Dermis microvascular lymphatic vessel endothelial cell (primary cell): ENCODE data around the gene ABAT. TPM values are rescaled to one million over a fixed set of nuclear protein-coding genes. Genes with fewer than 3 reads are reported as not detected.
"Not testable (repeated sequence)": the region's sequence is repeated elsewhere in the genome, so short reads cannot be mapped to it uniquely, and the experiment has no call there.

Source experiments
- DNase-seq, 2 donors: peaks; one replicate each; pipeline versions ENCODE4 v3.0.0 to v3.0.0-alpha.2; 2010; ENCODE audit warnings: low read depth in 2 of 2
- total RNA-seq: library from RNA; depleted of rRNA; stranded (reverse); fragments of >200 nt; gene quantifications from 2 replicates; pipeline ENCODE4 v1.2.1, GENCODE V29; 2014

The ABAT gene
- total RNA-seq, 1 donor from 2014 or later, result 1.2 TPM

DNA sequence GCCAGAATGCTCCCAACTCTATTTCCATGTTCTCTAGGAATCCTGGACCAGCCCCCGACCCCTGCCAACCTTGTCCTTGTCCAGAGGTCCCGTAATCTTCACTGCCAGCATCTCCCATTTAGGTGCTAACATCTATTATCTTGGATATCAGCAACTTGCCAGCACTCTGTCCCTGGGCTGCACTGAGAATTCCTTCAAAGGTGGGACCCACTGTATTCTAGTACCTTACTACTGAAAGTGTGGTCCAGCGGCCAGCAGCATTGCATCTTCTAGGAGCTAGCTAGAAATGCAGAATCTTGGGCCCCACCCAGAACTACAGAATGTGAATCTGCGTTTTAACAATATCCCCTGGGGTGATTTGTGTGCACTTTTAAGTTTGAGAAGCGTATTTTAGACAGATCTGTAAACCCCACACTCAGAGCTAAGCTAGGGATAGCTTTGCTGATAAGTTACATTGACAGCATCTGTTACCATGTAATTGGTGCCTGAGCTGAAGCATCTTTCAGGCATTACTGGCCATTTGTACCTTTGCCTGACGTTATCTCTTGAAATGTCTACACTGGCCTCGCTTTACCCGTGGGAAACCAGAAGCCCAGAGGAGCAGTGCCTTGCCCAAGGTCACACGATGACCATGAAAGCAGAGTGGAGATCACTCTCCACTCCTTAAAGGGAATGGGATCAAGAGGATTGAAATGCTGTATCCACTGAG lies 8.3 kb downstream of the ABAT start:
- DNase-seq, result no peak

DNA sequence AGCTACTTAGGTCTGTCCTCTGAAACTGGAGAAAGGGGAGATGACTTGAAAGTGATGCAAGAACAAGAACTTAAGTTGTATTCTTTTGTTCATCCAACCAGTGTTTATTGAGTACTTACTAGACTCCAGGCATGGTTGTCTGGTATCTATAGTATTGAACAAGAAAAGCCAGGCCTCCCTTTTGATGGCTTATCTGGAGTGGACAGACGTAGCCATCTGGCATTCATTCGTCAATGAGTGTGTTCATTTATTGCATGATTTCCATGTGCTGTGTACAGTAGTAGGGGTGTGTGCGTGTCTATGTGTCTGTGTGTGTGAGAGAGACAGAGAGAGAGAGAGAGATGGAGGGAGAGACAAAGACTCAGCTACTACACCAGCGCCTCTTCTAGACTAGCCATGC lies 9.2 kb downstream of the ABAT start:
- no peak for DNase-seq

DNA sequence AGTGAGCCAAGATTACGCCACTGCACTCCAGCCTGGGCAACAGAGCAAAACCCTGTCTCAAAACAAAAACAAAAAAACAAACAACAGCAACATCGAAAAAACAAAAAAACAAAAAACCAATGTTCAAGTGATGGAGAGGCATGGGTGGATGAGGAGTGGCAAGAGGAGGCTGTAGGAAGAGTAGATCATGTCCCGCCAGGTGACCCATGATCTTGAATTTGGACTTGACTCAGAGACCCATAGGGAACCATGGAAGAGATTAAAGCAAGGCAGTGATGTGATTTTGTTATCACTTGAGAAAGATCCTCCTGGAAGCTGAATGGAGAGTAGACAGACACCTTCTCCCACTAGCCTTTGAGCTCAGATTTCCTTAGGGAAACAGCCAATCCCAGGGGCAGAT lies 11.2 kb downstream of the ABAT start:
- DNase-seq, result no peak

DNA sequence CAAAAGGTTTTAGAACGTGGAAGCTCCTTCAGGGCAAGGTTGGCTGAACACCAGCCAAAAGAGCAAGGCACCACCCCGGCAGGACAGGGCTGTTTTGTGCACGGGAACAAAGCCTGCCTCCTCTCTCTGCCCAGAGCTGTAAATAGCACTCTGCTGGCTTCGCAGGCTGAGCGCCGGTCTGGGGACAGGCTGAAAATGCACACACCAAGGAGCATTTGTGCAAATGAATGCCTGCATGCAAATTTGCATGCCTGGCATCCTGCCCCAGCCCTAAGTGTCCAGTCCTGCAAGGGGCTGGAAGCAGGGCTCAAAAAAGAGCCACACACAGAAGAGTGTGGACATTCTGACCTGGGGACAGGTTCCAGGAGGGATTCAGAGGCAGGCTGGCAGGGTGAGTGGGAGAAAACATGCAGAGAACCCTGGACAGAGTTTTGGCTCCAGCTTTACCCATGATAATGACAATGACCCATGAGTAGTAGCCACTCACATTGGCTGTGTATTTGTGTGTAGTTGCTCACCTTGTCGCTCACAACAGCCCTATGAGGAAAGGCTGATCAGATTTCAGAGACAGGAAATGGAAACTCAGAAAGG lies 11.7 kb downstream of the ABAT start:
- no peak for DNase-seq

DNA sequence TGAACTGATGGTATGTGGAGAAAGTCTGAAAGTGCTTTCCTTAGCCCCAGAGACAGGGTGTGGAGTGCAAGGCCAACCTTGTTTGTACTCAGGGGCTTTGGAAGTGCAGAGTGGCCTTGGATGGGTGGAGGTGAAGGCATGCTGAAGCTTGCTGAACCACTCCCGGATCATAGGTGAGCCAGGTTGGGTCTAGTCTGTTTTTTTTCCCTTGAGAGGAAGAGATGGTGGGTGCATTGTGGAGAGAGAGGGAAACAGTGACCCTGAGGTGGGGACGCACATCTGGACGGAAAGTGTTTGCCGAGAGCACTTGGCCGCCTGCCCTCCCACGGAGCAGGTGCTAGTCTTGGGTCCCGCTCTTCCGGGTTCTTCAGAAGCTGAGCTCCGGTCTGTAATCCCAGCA lies 12.5 kb downstream of the ABAT start:
- DNase-seq, result no peak

DNA sequence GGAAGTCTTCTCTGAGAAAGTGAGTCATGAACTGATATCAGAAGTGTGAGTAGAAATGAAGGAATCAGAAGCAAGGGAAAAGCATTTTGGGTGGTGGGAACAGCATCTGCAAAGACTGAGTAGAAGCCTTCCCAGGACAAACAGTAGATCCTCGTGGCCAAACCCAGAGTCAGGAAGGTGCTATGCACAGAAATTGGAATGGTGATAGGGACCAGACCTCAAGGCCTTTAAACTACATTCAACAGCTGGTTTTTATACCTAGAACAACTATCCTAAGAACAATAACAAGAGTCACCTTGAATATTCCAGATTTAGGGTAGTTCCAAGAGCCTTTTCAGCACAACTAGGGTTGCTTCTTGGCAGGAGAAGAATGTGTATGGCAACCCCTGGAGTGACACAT lies 15.3 kb downstream of the ABAT start:
- DNase-seq, result no peak

DNA sequence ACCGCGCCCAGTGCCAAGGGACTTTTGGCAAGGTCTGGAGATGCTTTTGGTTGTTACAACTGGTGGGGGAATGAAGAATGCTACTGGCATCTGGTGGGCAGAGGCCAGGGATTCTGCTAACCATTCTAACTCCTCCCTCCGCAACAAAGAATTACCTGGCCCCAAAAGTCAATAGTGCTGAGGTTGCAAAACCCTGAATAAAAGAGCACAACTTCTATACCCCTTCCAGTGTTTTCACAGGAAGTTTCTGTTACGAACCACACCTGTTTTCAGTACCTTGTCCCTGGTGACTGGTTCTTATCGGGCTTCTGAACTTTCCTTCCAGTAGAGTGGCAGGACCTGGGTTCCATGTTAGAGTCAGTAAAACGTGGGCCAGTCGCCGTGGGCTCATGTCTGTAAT lies 17.3 kb downstream of the ABAT start:
- no peak for DNase-seq

DNA sequence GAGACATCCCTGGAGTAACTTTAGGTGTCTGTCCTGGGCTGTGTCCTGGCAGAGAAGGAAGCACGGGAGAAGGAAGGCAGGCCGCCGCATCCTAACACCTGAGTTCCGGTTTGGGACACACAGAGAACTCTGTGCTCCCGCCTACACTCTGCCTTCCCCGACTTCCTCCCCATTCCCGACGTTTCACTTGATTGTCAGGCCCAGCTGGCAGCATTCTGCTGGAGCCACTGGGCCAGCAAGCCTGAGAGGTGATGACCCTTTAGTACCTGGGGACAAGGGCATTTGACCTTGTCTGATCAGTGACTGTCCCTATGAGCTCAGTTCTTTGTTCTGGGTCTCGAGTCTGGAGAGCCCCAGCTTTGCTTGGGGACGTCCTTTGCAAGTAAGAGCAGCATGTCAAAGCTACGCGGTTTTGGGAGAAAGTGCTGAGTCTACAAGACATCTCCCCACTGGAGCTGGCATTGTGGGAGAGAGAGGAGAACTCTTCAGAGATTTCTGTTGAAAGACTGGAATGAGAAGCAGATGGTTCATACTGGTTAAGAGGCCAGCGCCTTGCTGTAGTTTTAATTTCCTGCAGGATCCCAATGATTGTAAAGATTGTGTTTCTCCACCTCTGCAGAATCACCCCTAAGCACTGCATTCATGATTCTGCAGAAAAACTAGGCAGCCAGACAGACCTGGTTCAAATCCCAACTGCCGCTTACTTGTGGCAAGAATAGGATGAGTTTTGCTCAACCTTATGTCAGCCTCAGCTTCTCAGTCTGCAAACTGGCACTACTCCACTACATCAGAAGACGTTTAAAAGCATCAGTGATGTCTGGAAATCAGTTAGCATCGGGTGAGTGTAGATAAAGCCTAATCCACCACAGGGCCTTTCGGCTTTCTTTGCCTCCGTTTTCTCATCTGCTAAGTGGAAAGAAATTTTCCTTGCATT lies 20.6 kb downstream of the ABAT start:
- no peak for DNase-seq

DNA sequence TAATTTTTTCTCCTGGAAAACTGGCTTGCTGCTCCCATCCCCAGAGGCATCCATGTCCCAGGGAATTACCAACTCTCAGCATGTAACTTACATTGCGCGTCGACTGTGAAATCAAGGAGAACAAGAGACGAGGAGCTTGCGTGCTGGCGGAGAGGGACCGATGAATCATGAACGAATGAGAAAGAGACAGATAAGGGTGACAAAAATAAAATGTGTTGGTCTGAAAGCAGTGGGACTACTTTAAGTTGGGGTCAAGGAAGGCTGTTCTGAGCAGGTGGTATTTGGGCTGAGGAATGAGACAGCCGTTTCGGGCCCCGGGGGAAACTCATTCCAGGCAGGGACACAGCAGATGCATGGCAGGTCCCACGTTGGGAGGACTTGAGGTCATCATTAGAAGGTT lies 22.5 kb downstream of the ABAT start:
- DNase-seq, result no peak

DNA sequence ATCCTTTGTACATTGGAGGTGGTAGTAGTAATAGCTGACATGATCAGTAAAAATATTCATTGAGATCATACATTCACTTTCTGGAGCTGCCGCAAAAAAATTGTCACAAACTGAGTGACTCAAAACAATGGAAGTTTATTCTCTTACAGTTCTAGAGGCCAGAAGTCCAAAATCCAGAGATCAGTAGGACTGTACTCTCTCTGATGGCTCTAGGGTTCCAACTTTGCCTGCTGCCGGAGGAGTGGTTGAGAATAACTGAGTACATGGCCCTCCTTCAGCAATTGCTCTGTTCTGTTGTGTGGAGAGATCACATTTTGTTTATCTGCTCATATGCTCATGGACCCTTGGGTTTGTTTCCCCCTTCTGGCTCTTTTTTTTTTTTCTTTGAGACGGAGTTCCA lies 23.5 kb downstream of the ABAT start:
- no peak for DNase-seq

DNA sequence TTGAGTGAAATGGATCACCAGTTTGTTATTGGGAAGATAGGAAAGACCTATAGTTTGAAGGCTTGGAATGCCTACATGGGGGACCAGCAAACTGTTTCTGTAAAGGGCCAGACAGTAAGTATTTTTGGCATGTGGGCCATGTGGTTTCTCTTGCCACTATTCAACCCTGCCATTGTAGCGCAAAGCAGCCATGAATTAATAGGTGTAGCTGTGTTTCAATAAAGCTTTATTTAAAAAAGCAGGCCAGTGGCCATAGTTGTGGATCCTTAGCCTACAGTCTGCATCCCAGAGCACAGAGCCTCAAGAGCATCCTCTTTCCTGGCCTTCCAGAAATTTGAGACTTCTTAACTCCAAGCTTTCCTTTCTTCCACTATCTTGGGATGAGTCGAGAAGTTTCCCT lies 29.3 kb downstream of the ABAT start:
- no peak for DNase-seq

DNA sequence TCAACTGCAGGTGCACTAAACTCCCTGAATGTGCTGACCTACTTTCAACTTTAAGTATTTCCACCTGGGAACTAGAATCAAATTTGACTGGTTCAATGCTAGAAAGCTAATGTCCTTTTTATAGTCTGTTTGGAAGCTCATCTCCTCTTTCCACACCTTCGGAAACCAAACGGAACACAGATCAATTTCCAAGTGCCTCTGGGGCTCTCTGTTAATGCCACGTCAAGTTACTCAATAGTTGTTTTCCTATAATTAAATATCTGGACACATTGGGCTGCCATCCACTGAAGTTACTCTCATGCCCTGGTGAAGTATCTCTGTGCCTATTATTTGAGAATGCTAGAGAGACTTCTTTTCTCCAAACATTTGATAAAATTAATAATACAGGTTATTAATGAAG lies 29.7 kb downstream of the ABAT start:
- no peak for DNase-seq

DNA sequence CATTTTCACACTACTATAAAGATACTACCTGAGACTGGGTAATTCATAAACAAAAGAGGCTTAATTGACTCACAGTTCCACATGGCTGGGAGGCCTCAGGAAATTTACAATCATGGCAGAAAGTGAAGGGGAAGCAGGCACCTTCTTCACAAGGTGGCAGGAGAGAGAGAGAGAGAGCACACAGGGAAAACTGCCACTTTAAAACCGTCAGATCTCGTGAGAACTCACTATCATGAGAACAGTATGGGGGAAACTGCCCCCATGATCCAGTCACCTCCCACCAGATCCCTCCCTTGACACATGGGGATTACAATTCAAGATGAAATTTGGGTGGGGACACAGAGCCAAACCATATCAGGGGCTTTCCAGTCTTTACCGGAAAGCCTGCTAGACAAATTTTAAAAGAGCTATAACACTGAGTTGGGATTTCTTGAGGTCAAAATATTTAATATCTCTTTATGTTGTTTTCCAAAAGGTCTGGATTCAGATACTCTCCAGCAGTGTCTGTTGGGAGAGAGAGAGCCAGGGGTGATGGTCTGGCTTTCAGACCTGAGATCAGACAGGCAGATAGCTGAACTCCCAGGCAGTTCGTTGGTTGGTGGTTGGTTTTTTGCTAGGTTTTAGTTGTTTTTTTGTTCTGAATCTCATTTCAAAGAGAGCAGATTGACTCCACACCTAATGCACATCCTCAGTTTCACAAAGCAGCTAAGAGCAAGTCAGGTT lies 30.8 kb downstream of the ABAT start:
- not testable (repeated sequence) for DNase-seq

DNA sequence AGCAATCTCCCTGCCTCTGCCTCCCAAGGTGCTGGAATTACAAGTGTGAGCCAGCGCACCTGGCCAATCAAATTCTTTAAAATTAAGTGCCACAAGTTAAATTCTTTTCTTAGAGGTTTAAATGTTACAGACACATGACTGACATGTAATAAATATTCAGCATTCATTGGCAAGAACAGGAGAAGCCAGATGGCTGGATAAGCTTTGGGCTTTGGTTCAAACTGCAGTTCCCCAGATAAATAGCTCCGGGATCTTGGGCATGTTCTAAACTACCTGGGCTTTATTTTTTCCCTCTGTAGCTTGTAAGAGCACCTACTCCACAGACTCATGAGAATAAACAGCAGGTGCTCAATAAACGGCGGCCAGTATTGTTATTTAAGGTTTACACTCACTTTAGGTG lies 34.1 kb downstream of the ABAT start:
- no peak for DNase-seq

DNA sequence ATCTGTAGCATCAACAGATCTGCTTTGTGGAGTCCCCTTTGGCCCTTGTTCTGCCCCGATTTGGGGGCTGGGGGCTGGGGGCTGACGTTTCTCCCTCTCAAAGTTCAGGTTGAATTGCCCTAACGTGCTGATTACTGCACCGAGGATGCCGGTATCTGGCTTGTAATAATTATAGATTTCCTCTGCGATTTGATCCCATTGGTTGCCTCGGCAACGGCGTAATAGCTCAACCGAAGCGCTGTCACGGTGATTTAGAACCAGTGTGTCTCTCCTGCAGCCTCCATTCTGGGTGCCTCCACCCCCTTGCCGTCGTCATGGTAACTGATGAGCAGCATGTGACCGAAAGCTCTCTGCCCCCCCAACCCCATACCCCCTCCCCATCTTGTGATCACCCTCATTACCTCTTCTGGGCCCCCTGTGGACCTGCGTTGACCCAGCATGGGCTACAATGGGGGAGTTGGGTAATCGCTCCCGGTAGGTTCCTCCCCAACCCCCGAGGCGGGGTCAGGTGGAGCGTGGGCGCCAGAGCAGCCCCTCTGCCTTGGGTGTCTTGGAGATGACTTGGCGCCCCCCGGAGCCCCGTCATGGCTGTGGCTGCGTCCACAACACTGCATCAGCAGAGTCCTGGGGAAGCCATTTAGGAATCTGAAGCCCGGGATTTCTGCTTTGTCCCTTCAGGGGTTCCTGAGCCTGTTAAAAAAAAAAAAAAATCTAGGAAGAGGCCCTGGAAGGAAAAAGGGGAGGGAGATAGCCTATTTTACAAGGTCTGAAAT lies 38.4 kb downstream of the ABAT start:
- no peak for DNase-seq

DNA sequence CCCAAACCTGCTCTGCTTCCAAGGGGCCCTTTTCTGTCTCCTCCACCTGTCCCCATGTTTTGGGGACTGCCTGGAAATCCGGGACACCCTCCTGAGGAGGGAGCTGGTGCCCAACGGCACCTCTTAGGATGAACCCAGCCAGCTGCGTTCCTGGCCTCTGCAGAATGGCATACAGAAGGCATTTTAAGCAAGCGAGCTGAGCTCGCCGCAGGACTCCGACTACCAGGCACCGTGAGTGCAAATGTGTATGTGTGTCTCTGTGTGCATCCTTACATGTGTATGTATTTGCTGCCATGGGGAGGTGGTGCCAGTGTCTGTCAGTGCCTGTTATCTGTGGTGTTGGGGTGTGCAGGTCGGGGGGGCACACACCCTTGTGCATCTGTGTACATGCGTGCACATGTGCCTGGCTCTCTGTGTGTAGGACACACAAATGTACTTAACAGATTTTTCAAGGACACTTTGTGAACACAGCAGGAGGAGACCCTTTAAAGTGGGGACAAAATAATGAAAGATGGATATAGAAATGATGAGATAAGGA lies 39.3 kb downstream of the ABAT start:
- no peak for DNase-seq

DNA sequence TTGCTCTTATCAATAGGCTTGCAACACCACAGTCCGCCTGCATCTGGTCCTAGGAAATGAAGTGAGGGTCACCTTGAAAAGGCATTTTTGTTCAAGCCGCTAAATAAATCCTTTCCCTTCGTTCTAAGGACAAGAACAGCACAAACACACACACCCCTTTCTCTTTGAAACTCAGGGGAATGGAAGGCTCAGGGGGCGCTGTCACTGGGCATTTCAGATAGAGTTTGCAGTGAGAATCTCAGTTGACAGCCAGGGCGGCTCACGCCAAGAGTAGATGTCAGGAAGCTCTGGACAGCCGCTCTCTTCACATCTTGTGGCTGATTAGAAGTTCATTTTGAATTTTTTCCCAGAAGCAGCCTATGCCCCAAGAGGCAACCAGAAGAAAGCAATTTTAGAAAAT lies 39.8 kb downstream of the ABAT start:
- no peak for DNase-seq

DNA sequence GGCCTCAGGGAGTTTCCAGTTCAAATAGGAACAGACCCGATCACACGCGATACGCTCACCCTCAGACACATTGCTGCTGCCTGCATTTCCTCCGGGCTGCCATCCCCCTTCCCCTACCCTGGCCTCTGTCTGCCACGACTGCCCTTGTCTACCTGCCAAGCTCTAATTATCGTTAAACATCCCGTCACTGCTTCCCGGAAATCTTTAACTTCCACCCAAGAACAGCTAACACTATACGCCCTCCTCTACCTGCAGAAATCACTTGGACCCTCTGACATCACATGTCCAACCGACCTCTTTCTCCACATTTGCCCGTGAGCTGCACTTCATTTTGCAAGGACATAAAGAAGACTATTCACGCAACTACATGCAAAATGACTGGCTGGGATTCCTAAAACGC lies 40.4 kb downstream of the ABAT start:
- DNase-seq, result no peak

DNA sequence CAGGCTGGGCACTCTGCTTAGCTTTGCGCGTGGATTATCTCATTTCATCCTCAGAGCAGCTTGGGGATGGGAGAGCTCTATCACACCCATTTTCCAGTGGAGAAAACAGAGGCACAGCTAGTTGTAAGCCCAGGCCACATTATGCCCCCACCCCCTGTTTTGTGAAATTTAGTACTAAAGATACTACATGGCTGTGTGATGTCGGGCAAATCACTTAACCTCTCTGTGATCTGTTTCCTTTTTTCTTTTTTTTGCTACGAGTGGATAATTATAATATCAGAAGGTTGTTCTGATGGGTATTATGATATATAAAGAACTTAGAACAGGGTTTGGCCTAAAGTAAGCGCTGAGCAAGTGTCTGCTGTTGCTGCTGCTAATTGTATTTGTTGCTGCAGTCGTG lies 41.6 kb downstream of the ABAT start:
- no peak for DNase-seq

DNA sequence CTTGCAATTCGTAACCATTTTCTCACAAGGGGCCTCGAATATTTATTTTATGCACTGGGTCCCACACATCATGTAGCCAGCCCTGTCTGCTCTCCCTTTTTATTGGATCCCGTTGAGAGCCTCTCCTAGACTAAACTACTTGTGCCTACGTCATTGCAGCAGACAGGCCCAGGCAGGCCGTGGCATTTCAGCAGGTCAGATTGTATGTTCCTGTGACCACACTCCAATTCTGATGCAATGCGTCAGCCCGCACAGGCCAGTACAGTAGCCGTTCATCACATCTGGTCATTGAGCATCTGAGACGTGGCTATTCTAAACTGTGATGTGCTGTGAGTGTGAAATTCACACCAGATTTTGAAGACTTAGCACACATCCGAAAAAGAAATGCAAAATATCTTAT lies 42.2 kb downstream of the ABAT start:
- DNase-seq, result no peak

DNA sequence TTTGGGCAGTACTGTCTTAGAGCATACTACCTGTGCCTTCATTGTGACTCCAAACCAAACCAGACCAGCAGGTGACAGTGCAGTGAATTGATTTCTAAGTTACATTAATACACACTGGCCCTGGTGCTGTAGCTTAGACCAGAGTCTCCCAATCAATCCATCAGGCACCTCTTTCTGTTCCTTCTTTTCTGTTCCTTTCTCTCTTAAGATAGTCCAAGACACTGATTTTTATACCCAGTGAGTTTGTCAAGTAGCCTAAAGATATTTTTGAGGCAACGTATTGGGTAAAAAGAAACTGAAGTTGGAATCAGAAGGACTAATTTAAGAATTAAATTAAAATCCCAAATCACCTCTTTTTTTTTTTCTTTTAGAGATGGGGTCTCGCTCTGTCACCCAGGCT lies 43.1 kb downstream of the ABAT start:
- no peak for DNase-seq
